ENCODE data around the gene POLN. TPM values are rescaled to one million over a fixed set of nuclear protein-coding genes. Genes with fewer than 3 reads are reported as not detected.

The POLN gene
- total RNA-seq, 1 experiment from 2014 or later = 1.3 TPM

DNA sequence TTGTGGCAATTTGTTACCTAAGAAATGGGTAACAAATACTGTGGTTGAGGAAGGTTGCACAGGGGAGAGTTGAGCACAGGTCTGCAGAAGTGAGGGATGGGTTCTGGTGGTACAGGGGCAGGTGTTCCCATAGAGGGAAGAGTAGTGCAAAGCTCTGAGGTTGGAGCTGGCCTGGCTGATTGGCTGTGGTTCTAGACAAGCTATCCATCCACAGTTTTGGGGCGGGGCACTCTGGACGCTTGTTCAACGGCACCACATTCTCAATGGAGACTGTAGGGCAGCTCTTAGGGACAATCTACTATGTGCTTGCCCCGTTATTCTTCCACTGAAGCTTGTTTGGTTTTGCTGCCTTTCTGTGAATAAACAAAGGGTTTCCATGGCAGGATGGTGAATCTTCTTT lies 147.4 kb downstream of the POLN start:
- no TSS peak for BruUV-seq (replicated peaks)
- no peaks in the 10 kb centered on the region for H3K27me3 ChIP-seq (ENCODE audit: insufficient read depth, low read depth)
- peaks cover 6% of the 10 kb centered on the region; the same call in 1 of the 2 replicates for H3K9me3 ChIP-seq (ENCODE audit: insufficient read depth, low read depth)
- no peaks in the 10 kb centered on the region for H3K9me2 ChIP-seq (ENCODE audit: insufficient read depth)
- no peak for DNase-seq
- no peaks in the 10 kb centered on the region for H3K36me3 ChIP-seq (ENCODE audit: low read depth)
- H3K4me1 ChIP-seq (replicated peaks; ENCODE audit: insufficient read depth) = 0 out of 2 replicates have a peak, but pooled peaks cover 11% of the 10 kb centered on the region
- H3K4me3 ChIP-seq = no peak overlapping the region
- CTCF ChIA-PET = no interaction called here
- POLR2A ChIA-PET (ENCODE audit: unreplicated experiment) = no interaction called here
- no peak overlapping the region for H2AFZ ChIP-seq
- H4K20me1 ChIP-seq (ENCODE audit: insufficient read depth) = no peaks in the 10 kb centered on the region
- no peak overlapping the region for H3K27ac ChIP-seq
- no peak overlapping the region for H3K4me2 ChIP-seq
- TF ChIP-seq CTCF (conservative IDR thresholded peaks at IDR 0.05) (no peak), EZH2 (IDR thresholded peaks at IDR 0.05; ENCODE audit: low read depth) (no peak)
- intact Hi-C loops (cut with micrococcal nuclease; ENCODE audit: unreplicated experiment) = loop anchor here (10.0 kb wide), 1 partner anchor 50 kb away; a partner anchor contains a TSS
- no peaks in the 10 kb centered on the region for H3K79me2 ChIP-seq (ENCODE audit: low read depth)
- peaks cover 4% of the 10 kb centered on the region; the same call in 1 of the 2 replicates for H3F3A ChIP-seq (ENCODE audit: insufficient read depth, low read depth)

GRCh38 chr4:2093265-2093664 lies 148.7 kb downstream of the POLN start:
- no peak overlapping the region for H3K4me3 ChIP-seq
- ChIA-PET POLR2A (ENCODE audit: unreplicated experiment) (no interaction called here), CTCF (no interaction called here)
- no peak overlapping the region for H2AFZ ChIP-seq
- no peaks in the 10 kb centered on the region for H3K27me3 ChIP-seq (ENCODE audit: insufficient read depth, low read depth)
- no TSS peak for BruUV-seq (replicated peaks)
- no peak overlapping the region for H3K27ac ChIP-seq
- peaks cover 6% of the 10 kb centered on the region; the same call in 1 of the 2 replicates for H3K9me3 ChIP-seq (ENCODE audit: insufficient read depth, low read depth)
- no peaks in the 10 kb centered on the region for H3K36me3 ChIP-seq (ENCODE audit: low read depth)
- no peaks in the 10 kb centered on the region for H3K79me2 ChIP-seq (ENCODE audit: low read depth)
- no peak for DNase-seq
- no peak for TF ChIP-seq EZH2 (IDR thresholded peaks at IDR 0.05; ENCODE audit: low read depth)
- no peak for TF ChIP-seq CTCF (conservative IDR thresholded peaks at IDR 0.05)
- 0 out of 2 replicates have a peak, but pooled peaks cover 11% of the 10 kb centered on the region for H3K4me1 ChIP-seq (replicated peaks; ENCODE audit: insufficient read depth)
- H4K20me1 ChIP-seq (ENCODE audit: insufficient read depth) = no peaks in the 10 kb centered on the region
- intact Hi-C loops (cut with micrococcal nuclease; ENCODE audit: unreplicated experiment) = loop anchor here (10.0 kb wide), 1 partner anchor 48 kb away; a partner anchor contains a TSS
- no peaks in the 10 kb centered on the region for H3K9me2 ChIP-seq (ENCODE audit: insufficient read depth)
- H3F3A ChIP-seq (ENCODE audit: insufficient read depth, low read depth) = peaks cover 4% of the 10 kb centered on the region; the same call in 1 of the 2 replicates
- H3K4me2 ChIP-seq = no peak overlapping the region

DNA sequence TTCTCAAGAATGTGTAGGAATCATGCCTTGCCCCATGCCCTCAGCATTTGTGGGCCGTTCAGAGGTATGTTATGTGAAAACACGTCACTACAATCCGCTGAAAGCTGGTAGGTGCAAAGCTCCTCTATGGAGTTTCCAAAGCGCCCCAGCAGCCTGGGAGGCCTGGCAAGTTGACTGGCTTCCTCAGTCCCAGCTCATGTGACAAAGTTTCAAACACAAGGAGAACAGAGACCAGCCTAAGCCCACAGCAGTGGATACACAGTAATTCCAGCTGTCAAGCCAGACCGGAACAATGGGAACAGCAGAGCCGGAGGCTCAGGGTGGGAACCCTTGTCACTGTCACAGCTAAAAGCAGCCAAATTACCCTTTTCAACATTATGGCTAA lies 149.3 kb downstream of the POLN start:
- POLR2A ChIA-PET (ENCODE audit: unreplicated experiment) = no interaction called here
- CTCF ChIA-PET = interaction anchor here (0.6 kb wide), 1 partner anchor 95 kb away, joined by 3 read pairs; no protein-coding TSS in a partner anchor
- no TSS peak for BruUV-seq (replicated peaks)

More for the DNA sequence above, 149.3 kb downstream of the POLN start:
- Histone ChIP-seq H4K20me1 (ENCODE audit: insufficient read depth) (no peaks in the 10 kb centered on the region), H3K79me2 (ENCODE audit: low read depth) (no peaks in the 10 kb centered on the region), H3K4me2 (no peak overlapping the region), H3K27ac (no peak overlapping the region), H3K36me3 (ENCODE audit: low read depth) (no peaks in the 10 kb centered on the region), H3F3A (ENCODE audit: insufficient read depth, low read depth) (peaks cover 4% of the 10 kb centered on the region; the same call in 1 of the 2 replicates), H3K4me3 (no peak overlapping the region), H3K4me1 (replicated peaks; ENCODE audit: insufficient read depth) (0 out of 2 replicates have a peak, but pooled peaks cover 11% of the 10 kb centered on the region), H3K9me2 (ENCODE audit: insufficient read depth) (no peaks in the 10 kb centered on the region), H3K27me3 (ENCODE audit: insufficient read depth, low read depth) (no peaks in the 10 kb centered on the region), H3K9me3 (ENCODE audit: insufficient read depth, low read depth) (peaks cover 6% of the 10 kb centered on the region; the same call in 1 of the 2 replicates), H2AFZ (no peak overlapping the region)
- intact Hi-C loops (cut with micrococcal nuclease; ENCODE audit: unreplicated experiment) = loop anchor here (10.0 kb wide), 1 partner anchor 48 kb away; a partner anchor contains a TSS
- no peak for DNase-seq
- TF ChIP-seq EZH2 (IDR thresholded peaks at IDR 0.05; ENCODE audit: low read depth) = no peak
- no peak for TF ChIP-seq CTCF (conservative IDR thresholded peaks at IDR 0.05)

All from PC-9 (cell line).